C4-2B (cell line): ENCODE measurements around the gene COL4A1.

Experiments
- ZFX ChIP-seq: fragments of 450-650 bp; IDR thresholded peaks from 2 replicates; pipeline ENCODE4 v1.6.1; 2017
- TF ChIP-seq, protein P1 (sequence below): fragments of 450-650 bp; conservative IDR thresholded peaks from 2 replicates; pipeline ENCODE4 v1.5.1; 2017; ENCODE audit warnings: mild to moderate bottlenecking

DNA sequence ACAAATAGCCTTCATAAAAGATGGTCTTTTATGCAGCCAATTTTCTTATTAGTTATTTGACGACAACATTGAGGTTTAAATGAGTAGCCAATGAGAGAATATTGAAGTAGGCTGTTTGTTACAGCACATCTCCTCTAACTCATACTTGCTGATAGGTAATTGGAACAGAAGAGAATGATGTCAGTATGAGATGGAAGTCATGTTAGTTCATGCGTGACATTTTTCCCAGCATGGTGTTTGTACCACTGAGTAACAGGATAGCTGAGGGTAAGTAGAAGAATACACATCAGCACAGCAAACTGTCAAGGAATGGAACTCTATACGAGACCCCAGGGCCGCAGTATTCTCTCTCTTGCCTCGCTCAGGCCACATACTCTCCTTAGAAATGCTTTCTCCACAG is 37.4 kb upstream of the COL4A1 start:
- TF ChIP-seq, protein P1, sequence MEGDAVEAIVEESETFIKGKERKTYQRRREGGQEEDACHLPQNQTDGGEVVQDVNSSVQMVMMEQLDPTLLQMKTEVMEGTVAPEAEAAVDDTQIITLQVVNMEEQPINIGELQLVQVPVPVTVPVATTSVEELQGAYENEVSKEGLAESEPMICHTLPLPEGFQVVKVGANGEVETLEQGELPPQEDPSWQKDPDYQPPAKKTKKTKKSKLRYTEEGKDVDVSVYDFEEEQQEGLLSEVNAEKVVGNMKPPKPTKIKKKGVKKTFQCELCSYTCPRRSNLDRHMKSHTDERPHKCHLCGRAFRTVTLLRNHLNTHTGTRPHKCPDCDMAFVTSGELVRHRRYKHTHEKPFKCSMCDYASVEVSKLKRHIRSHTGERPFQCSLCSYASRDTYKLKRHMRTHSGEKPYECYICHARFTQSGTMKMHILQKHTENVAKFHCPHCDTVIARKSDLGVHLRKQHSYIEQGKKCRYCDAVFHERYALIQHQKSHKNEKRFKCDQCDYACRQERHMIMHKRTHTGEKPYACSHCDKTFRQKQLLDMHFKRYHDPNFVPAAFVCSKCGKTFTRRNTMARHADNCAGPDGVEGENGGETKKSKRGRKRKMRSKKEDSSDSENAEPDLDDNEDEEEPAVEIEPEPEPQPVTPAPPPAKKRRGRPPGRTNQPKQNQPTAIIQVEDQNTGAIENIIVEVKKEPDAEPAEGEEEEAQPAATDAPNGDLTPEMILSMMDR: no peak
- no peak for TF ChIP-seq ZFX
